ENCODE results near the gene NRROS.
A peak's percentile ranks its signal among the peaks of the same experiment; 100 is the strongest.

NRROS gene

GRCh38 chr3:196651819-196652218 is 12.3 kb downstream of the NRROS start:
- DNase-seq: no peak

DNA sequence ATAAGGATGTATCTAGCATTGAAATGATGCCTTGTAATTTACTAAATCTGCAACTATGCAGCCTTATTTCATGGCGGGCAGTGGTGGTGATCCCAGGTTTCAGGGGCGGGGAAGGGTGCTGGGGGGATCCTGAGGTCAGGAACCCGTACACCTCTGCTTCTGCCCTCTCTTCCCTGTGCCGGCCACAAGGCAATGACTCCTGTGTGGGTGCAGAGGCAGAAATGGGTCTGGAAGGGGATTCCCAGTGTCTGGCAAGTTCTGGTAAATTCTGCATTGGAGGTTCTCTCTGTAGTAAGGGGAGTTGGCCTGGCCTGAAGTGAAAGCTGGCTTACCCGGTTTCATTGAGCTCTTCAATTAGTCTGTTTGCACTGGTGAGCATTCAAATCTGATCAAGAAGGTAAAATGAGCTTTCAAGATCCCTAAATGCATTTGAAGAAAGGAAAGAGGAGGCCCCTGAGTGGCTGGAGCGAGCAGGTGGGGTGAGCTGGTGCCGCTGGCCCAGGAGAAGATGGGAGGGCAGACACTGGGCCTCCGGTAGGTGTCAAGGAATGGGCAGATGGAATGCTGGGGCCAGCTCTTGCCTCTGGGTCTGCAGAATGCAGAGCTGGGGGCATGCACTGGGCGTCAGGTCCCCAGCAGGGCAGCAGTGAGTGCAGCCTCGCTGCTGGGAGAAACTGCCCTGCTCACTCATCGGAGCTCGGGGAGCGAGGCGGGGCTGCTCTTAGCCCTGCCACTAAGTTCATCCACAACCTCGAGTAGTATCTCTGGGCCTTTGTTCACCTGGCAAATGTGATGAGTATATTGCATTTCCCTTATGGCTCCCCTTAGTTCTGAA is 13.7 kb downstream of the NRROS start:
- DNase-seq: no peak

DNA sequence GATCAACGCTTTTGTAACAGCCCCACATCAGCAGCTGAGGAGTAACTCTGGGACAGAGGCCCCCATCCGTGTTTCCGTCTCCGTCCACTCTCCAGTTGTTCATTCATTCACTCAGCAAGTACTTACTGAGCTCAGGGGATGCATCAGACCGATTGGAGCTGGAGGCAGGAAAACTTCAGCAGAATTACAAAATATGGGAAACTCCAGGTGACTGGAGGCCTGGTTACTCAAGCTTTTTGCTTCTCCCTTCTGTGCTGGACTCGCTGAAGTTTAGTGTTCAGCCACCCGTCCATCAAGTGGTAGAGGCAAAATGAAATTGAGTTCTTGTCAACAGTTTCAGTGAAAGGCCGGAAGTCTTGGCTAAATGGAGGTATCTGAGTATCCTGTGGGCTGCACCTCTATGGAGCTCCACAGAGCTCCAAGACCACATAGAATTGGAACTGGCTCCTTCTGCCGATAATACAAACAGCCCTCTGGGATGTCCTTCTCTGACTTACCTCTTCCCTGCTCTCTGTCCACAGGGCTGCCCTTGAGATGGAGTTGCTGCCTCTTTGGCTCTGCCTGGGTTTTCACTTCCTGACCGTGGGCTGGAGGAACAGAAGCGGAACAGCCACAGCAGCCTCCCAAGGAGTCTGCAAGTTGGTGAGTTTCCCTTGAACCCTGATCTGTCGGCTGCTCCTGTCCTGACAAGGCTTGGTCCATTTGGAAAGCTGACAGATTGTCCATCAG is 14.7 kb downstream of the NRROS start:
- no peak for DNase-seq

DNA sequence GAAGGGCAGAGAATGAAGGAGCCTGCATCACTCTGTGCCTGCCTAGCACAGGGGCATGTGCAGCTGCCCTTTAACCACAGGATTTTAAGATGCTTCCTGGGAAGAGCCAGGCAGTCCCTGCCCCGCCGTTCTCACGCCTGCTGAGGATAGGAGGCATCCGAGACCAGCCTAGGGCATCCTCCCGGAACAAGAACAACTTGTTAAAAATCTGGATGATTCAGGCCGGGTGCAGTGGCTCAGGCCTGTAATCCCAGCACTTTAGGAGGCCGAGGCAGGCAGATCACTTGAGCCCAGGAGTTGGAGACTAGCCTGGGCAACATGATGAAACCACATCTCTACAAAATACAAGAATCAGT is 15.2 kb downstream of the NRROS start:
- DNase-seq: no peak

GRCh38 chr3:196655496-196655895 is 16.0 kb downstream of the NRROS start:
- DNase-seq: no peak

DNA sequence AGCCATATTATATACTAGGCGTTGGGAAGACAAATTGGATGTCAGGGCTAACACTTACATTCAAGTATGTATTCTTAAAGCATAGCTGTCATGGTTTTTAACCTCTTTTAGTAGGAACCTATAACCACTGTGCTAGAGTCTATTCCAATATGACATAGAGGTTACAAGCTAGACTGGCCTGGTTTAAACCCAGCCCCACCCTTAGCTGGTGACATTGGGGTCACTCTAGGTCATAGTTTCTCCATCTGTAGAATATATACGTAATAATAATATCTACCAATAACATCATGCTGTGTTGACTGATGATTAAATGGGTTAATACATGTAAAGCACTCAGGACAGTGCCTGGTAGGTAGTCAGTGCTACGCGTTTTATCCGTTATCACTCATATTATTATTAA is 16.7 kb downstream of the NRROS start:
- no peak for DNase-seq

DNA sequence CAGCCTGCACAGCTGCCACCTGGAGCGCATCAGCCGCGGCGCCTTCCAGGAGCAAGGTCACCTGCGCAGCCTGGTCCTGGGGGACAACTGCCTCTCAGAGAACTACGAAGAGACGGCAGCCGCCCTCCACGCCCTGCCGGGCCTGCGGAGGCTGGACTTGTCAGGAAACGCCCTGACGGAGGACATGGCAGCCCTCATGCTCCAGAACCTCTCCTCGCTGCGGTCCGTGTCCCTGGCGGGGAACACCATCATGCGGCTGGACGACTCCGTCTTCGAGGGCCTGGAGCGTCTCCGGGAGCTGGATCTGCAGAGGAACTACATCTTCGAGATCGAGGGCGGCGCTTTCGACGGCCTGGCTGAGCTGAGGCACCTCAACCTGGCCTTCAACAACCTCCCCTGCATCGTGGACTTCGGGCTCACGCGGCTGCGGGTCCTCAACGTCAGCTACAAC is 20.4 kb downstream of the NRROS start:
- DNase-seq: no peak

- DNase-seq: no peak
Observed at GRCh38 chr3:196660381-196661166, 21.1 kb downstream of the NRROS start.

- DNase-seq: no peak
Observed at GRCh38 chr3:196661400-196661799, 21.9 kb downstream of the NRROS start.

DNA sequence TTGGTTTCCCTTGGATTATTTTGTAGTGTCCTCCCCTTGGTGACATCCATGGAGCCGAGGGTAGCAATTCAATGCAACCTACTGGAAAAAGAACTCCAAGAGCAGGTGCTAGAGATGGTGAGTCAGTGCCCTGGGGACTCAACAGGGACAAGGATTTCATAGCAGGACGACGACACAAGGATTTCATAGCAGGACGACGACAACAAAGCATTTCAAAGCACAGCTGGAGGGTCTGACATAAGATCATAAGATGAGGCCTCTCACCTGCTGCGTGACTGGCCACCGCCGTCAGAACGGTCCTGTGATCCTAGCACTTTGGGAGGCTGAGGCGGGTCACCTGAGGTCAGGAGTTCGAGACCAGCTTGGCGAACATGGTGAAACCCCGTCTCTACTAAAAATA is 22.5 kb downstream of the NRROS start:
- no peak for DNase-seq

- no peak for DNase-seq
Observed at GRCh38 chr3:196662711-196663571, 23.4 kb downstream of the NRROS start.

- DNase-seq: no peak
Observed at GRCh38 chr3:196666001-196666867, 26.7 kb downstream of the NRROS start.

DNA sequence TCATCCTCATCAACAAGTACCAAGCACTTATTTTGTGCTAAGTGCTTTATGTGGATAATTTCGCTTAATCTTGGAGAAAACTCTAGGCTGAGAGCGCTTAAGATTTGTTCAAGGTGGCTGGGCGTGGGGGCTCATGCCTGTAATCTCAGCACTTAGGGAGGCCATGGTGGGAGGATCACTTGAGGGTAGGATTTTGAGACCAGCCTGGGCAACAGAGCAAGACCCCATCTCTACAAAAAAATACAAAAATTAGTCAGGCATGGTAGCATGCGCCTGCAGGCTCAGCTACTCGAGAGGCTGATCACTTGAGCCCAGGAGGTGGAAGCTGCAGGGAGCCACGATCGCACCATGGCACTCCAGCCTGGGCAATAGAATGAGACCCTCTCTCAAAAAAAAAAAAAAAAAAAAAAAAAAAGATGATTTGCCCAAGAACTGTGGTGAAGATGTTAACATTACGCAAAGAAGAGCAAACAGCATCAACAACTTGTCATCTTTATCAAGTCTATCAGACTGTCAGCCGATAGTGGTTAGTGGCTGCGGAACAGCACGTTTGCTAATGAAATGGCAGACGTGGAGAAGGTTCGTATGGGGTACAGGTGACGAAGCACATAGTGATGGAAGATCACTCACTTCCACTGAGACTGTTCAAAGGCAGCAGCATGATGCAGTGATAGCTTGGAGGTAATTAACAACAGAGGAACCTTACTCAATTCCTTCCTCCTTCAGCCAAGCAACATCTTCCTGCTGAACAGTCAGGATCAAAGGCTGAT is 27.7 kb downstream of the NRROS start:
- no peak for DNase-seq

DNA sequence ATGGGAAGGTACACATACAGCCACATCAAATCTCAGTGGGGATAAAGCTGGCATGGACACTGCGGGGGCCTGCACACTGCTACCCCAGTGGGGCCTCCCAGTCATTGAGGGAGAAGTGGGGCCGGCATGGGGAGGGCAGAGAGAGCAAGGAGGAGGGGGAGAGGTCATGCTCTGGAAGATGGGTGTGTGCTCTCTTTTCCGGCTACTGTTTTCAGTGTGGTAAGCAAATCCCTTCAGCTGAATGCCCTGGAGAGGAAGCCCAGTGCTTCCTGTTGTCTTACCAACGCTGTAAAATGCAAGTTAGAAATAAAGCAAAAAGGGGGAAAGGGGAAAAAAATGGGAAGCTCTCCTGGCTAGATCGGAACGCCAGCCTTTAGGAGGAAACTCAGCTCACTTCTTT is 30.8 kb downstream of the NRROS start:
- DNase-seq: no peak

DNA sequence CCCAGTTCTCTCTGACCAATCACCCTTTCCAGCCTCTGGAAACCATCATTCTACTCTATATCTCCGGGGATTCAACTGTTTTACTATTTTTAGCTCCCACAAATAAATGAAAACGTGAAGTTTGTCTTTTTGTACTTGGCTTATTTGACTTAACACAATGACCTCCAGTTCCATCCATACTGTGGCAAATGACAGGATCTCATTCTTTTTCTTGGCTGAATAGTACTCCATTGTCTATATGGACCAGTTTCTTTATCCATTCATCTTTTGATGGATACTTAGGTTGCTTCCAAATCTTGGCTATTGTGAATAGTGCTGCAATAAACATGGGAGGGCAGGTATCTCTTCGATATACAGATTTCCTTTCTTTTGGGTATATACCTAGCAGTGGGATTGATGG is 34.1 kb downstream of the NRROS start:
- no peak for DNase-seq

GRCh38 chr3:196677353-196677752 is 37.9 kb downstream of the NRROS start:
- no peak for DNase-seq

DNA sequence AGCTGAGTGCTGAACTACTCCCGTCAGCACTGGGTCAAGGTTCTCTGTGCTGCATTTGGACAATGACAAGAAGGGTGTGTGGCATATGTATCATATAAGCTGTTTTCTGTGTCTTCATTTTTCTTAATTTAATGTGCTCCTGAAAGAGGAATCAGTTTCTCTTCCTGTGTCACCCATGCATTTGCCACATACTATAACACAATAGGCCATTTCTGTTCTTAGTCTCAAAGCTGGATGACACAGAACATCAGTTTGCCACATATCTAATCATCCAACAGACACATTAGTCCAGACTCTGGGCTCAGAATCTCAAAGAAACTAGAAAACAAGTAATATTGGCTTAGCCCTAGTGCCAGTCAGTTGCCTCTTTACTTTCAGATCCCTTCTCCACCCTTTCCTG is 38.4 kb downstream of the NRROS start:
- DNase-seq: no peak

DNA sequence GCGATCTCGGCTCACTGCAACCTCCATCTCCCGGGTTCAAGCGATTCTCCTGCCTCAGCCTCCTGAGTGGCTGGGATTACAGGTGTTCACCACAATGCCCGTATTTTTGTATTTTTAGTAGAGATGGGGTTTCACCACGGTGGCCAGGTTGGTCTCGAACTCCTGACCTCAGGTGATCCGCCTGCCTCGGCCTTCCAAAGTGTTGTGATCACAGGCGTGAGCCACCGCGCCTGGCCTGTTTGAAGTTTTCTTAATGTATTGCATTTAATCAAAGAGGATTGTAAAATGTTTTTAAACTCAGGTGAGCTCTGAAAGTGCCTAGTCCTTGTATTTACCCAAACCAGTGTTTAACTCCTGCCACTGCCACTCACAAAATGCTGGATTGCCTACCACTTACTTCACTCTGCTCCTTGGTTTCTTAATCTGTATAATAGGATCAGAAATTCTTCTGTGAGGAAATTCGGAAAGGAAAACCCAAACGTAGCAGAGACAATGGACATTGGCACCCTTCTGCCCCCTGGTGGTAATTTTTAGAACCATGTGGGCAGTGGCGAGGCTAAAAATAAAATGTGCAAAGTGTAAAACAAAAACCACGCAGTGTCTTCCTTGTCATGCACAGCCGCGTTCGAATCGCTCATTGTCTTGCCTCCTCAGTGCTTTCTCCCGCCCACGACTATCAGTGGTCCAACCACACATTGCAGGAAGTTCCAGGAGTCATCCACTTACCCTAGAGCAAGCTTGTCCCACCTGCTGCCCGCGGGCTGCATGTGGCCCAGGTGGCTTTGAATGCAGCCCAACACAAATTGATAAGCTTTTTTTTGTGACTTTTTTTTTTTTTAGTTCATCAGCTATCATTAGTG is 45.3 kb downstream of the NRROS start:
- peak; percentile 48 for DNase-seq

GRCh38 chr3:196686436-196686835 is 46.9 kb downstream of the NRROS start:
- no peak for DNase-seq

GRCh38 chr3:196688349-196688748 is 48.9 kb downstream of the NRROS start:
- DNase-seq: no peak
